Right hindlimb (tissue), 1 donor: ENCODE results near the gene SEZ6.

Experiments used
- DNase-seq: peaks from one replicate; pipeline ENCODE4 v3.0.0-alpha.2; 2018

SEZ6 gene

GRCh38 chr17:29032857-29033197 is 27.0 kb upstream of the SEZ6 start:
- no peak for DNase-seq

- DNase-seq: no peak
Observed at GRCh38 chr17:29032013-29032856, 26.4 kb upstream of the SEZ6 start.

DNA sequence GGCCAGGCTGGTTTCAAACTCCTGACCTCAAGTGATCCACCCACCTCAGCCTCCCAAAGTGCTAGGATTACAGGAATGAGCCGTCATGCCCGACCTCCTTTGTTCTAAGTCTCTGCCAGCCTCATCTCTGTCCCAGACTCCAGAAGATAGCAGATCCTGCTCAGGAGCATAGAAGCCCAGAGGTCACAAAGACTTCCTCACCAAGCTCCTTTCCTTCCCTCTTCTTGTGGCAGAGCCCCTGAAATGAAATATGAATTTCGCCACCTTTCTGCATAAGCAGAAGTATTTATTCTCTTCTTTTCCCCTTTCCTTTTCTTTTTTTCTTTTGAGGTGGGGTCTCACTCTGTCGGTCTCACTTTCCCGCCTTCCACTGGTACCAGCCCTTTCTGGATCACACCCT is 25.7 kb upstream of the SEZ6 start:
- DNase-seq: no peak

DNA sequence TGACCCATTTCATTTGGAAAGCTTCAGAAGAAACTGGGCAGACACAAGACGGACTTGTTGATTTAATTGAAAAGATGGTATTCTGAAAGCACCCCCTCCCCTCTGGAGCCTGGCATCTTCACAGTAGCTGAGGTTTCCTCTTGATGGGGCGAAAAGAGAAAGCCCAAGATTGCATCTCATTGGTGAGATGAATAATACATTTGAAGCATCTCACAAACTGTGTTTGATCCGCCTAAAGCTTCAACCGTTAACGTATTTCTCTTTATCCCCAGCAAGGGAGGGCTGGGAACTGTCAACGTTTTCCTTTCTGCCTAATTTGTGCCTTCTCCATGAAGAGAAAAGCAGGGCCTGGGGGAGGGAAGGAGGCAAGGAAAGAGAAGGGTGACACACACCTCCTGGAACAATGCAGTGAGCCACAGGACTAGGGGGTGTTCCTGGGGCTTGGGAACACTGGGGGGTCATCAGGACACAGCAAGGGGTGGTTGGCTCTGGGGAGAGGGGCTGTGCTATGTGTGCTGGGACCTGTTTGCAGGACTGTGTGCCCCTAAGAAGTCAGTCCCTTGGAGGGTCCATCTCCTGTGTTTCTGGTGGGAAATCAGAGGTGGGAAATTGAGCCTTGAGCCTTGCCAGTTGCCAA is 18.6 kb upstream of the SEZ6 start:
- no peak for DNase-seq

DNA sequence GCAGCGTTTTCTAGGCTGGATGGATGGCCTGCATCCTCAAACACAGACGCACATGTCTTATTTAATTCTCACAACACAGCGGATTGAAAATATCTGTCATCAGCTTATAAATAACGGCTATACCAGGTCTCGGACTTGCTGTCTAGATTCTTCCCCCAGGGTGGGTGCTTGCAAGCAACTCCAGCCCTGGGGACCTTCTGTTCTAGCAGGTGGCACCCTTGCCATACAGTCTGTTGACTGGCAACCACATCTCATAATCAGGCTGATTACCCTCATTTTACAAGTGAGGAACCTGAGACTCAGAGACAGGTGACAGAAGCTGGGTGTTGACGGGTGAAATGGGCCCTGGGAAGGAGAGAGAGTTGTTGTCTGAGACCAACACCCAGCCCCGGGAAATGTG is 16.2 kb upstream of the SEZ6 start:
- no peak for DNase-seq

DNA sequence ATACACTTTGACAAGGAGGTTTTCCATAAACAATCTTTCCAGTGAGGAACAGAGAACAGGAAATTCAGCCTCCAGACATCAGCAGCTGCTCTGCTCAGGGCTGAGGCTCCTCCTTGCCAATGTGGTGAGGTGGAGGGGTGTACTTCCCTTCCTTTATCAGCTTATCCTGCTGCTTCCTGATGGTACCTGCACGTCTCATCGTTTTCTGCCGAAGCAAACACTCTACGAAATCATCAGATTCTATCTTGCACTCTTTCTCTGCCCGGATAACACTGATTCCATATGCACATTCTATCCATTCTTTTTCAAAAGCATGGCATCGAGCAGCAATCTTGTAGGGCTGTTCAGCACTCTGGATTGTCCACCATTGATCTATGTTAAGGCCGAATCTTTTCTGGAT is 15.4 kb upstream of the SEZ6 start:
- DNase-seq: no peak

DNA sequence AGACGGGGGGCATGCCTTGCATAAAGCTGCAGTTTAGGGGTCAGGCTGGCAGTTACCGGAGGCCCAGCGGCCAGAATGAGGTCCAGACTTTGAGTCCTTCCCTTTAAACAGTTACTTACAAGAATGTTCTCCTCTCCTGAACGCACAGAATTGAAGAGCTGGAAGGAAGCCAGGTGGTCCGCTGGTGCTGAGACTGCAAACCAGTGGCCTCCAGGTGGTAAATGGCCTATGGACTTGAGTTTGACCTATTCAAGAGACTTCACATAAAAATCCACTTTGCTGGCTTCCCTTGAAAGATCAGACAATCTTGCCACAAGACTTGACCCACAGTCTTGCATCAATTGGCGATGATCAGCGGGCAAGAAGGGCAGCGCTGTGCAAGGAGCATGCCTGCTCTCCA is 14.7 kb upstream of the SEZ6 start:
- DNase-seq: no peak

- no peak for DNase-seq
Observed at GRCh38 chr17:29019475-29020181, 13.8 kb upstream of the SEZ6 start.

DNA sequence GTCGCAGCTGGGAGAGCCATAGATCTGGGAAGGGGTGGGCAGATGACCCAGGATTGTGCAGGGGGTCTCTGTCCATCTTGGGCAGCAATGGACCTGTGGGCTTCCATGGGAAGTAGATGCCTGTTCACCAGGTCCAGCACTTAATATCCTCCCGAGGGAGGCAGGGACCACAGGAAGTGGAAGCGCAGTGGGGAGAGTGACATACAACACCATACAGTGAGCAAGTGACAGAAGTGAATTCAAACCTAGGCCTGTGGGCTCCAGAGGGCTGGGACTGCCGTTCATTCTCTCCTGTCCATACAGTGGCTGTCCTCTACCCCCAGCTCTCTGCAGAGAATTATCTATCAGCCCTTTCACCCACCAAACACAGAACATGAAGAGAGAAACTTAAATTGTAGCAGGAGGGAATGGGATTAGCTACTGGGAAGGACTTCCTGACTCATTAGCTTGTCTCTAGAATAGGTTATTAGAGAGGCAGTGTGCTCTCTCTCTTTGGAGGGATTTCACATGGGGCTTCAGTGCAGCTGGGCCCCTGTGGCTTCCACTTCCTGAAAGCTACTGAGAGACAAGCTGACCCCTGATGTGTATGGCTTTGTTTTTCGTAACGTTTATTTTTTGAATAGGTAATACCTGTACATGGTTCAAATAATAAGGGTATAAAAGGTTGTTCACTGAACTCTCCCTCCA is 13.1 kb upstream of the SEZ6 start:
- DNase-seq: no peak

- DNase-seq: no peak
Observed at GRCh38 chr17:29016345-29017210, 10.7 kb upstream of the SEZ6 start.

DNA sequence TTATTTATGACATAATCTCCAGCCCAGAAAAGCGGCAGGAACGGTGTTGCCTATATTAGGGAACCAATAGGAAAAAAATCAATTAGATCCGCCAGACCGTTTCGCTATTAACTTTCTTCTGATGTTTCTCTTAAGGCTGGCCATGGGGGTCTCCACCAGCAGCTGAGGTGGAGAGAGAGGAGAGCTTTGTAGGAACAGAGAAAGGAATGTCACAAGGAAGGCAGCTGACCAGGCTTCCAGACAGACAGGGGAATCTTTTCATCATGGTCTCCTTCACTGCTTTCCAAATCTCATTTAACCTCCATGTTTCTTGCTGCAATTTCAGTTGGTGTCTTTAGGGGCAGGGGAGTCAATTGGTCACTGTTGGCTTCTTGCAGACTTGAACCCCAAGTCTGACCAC is 8.9 kb upstream of the SEZ6 start:
- no peak for DNase-seq

GRCh38 chr17:29012535-29012934 is 6.7 kb upstream of the SEZ6 start:
- no peak for DNase-seq

DNA sequence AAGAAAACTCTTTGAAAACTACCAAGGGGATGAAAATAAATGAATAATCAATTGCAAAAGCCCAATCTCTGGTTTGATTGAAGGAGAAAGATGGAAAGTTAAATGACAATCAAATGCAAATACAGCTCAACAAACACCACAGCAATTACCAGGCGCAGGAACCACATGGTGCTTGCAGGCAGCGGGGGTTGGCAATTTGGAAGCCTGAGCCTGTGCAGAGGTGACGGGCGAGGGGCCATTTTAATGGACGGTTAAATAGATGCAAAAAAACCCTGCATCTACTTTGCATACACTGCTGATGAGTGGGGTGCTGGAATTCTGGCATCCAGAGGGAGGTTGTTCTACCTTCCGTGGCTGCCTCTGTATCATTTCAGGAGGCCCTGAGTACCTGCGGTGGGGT is 4.8 kb upstream of the SEZ6 start:
- DNase-seq: no peak

DNA sequence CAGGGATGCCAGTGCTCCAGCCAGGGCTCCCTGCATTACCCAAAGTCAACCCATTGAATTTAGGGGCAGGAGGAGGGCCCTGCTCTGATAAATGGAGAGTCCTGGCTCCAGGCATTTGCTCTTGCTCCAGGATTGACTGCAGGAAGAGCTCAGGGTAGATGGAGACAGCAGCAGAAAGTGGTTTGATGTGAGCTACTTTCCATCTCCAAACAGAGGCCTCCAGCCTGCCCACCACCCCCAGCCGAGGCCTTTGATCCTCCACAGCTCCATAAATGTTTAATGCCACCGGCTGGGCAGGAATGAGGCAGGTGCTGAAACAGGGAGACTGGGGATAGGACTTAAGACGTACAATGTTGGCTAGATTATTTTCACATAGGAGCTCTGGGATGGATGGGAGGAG is 4.3 kb upstream of the SEZ6 start:
- no peak for DNase-seq

- DNase-seq: no peak
Observed at GRCh38 chr17:29008591-29008990, 2.8 kb upstream of the SEZ6 start.

DNA sequence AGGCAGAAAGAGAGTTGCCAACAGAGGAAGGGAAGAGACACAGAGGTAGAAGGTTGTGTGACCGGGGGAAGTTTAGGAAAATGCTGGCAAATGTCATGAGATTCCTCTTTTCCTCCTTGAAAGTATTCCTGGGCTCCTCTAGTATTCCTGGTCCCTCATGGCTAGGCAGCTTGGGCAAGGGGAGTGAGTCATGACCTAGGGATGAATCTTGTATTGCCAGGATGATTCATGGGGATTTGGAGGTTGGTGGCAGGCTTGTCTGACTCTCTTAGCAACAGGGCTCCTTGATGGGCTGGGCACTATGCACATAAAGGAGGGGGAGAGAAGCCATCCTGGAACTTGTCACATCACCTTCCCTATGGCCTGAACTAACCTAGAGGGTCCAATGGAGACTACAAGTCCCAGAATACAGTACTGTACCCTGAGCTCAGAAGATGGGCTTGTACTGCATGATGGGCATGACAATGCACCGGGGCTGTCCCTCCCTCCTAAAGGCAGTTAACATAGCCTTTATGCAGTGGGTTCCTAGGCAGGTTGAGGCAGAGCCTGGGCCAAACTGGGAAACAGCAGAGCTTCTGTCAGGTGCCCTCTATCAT is 2.1 kb upstream of the SEZ6 start:
- no peak for DNase-seq

DNA sequence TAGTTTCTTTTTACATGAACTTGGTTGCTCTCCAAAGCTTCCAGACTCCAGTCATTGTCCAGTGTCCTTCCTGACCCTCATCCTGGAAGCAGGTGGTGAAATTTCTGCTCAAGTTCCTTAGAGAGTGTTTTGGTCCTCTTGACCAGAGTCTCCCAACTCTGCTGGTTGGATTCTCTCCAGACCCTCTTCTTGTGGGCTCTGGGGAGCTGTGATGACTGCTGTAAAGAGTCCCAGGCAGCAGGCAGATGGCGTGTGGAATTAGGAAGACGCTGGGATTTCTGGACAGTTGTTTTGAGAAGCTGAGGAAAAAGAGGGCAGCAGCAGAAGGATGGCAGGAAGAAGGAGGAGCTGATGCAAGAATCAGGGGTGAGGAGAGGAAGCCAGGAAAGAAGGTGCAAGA is 1.6 kb upstream of the SEZ6 start:
- DNase-seq: no peak

- DNase-seq: no peak
Observed at GRCh38 chr17:29004081-29004692, 1.6 kb downstream of the SEZ6 start.

- no peak for DNase-seq
Observed at GRCh38 chr17:29003289-29003688, 2.5 kb downstream of the SEZ6 start.

- DNase-seq: no peak
Observed at GRCh38 chr17:29002811-29003210, 3.0 kb downstream of the SEZ6 start.

- no peak for DNase-seq
Observed at GRCh38 chr17:29000973-29001372, 4.9 kb downstream of the SEZ6 start.

DNA sequence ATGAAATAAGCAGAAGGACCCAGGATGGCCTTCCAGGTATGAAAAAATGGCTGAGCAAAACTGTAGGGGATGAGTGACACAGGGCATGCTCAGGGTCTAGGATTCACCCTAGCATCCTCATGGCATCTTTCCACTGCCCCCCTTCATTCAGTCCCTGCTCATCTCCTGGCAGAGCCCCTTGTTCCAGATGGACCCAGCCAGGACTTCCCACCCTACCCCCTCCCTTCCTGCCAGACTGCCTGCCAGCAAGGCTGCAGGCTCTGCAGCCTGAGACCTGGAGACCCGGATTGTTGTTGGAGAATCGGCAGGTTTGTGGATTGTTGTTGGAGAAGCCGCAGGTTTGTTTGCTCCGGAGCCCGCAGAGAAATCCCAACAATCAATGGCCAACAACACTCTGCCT is 6.6 kb downstream of the SEZ6 start:
- DNase-seq: no peak
